ENCODE data around the gene DMD.

Gene DMD

GRCh38 chrX:31139961-31140360 is 2071.4 kb downstream of the DMD start:
- no peak for DNase-seq (ENCODE audit: low spot score)
- in situ Hi-C loops (cut with MboI; ENCODE audit: low sequenced_read_pairs, unreplicated experiment) = no loop called here
- TF ChIP-seq CTCF (IDR thresholded peaks at IDR 0.05; ENCODE audit: borderline replicate concordance, control extremely low read depth, extremely low read depth, insufficient read depth, missing control alignments) = no peak

- in situ Hi-C loops (cut with MboI; ENCODE audit: low sequenced_read_pairs, unreplicated experiment) = no loop called here
- no peak for DNase-seq (ENCODE audit: low spot score)
Observed at GRCh38 chrX:31138124-31138523, 2073.2 kb downstream of the DMD start.

GRCh38 chrX:31136144-31136611 is 2075.2 kb downstream of the DMD start:
- TF ChIP-seq CTCF (IDR thresholded peaks at IDR 0.05; ENCODE audit: borderline replicate concordance, control extremely low read depth, extremely low read depth, insufficient read depth, missing control alignments) = no peak

More at GRCh38 chrX:31138124-31138523, 2073.2 kb downstream of the DMD start:
- TF ChIP-seq CTCF (IDR thresholded peaks at IDR 0.05; ENCODE audit: borderline replicate concordance, control extremely low read depth, extremely low read depth, insufficient read depth, missing control alignments) = no peak

GRCh38 chrX:31132821-31133241 is 2078.5 kb downstream of the DMD start:
- no peak for TF ChIP-seq CTCF (IDR thresholded peaks at IDR 0.05; ENCODE audit: borderline replicate concordance, control extremely low read depth, extremely low read depth, insufficient read depth, missing control alignments)

More at GRCh38 chrX:31136144-31136611, 2075.2 kb downstream of the DMD start:
- peak; percentile 41 for DNase-seq (ENCODE audit: low spot score)
- in situ Hi-C loops (cut with MboI; ENCODE audit: low sequenced_read_pairs, unreplicated experiment) = no loop called here

GRCh38 chrX:31130457-31131220 is 2080.7 kb downstream of the DMD start:
- no peak for DNase-seq (ENCODE audit: low spot score)
- in situ Hi-C loops (cut with MboI; ENCODE audit: low sequenced_read_pairs, unreplicated experiment) = no loop called here
- no peak for TF ChIP-seq CTCF (IDR thresholded peaks at IDR 0.05; ENCODE audit: borderline replicate concordance, control extremely low read depth, extremely low read depth, insufficient read depth, missing control alignments)

More at GRCh38 chrX:31132821-31133241, 2078.5 kb downstream of the DMD start:
- DNase-seq (ENCODE audit: low spot score) = no peak
- in situ Hi-C loops (cut with MboI; ENCODE audit: low sequenced_read_pairs, unreplicated experiment) = no loop called here

GRCh38 chrX:31128855-31129254 is 2082.5 kb downstream of the DMD start:
- no peak for TF ChIP-seq CTCF (IDR thresholded peaks at IDR 0.05; ENCODE audit: borderline replicate concordance, control extremely low read depth, extremely low read depth, insufficient read depth, missing control alignments)
- DNase-seq (ENCODE audit: low spot score) = no peak
- in situ Hi-C loops (cut with MboI; ENCODE audit: low sequenced_read_pairs, unreplicated experiment) = no loop called here

Data from GM13976 (cell line).